ENCODE measurements around the gene LCN12.

LCN12 gene

GRCh38 chr9:136921307-136921706 is 30.8 kb upstream of the LCN12 start:
- no peak for DNase-seq (ENCODE audit: low read depth)
- no peak for TF ChIP-seq CTCF (conservative IDR thresholded peaks at IDR 0.05; ENCODE audit: low read depth, low read length)
- H3K4me3 ChIP-seq (ENCODE audit: low read depth, low read length) = no peak overlapping the region

GRCh38 chr9:136921718-136922117 is 30.4 kb upstream of the LCN12 start:
- H3K4me3 ChIP-seq (ENCODE audit: low read depth, low read length) = no peak overlapping the region
- DNase-seq (ENCODE audit: low read depth) = no peak
- TF ChIP-seq CTCF (conservative IDR thresholded peaks at IDR 0.05; ENCODE audit: low read depth, low read length) = no peak

- DNase-seq (ENCODE audit: low read depth) = no peak
- H3K4me3 ChIP-seq (ENCODE audit: low read depth, low read length) = no peak overlapping the region
- TF ChIP-seq CTCF (conservative IDR thresholded peaks at IDR 0.05; ENCODE audit: low read depth, low read length) = no peak
Observed at GRCh38 chr9:136922540-136922939, 29.5 kb upstream of the LCN12 start.

GRCh38 chr9:136923881-136924280 is 28.2 kb upstream of the LCN12 start:
- DNase-seq (ENCODE audit: low read depth) = no peak
- TF ChIP-seq CTCF (conservative IDR thresholded peaks at IDR 0.05; ENCODE audit: low read depth, low read length) = no peak
- no peak overlapping the region for H3K4me3 ChIP-seq (ENCODE audit: low read depth, low read length)

GRCh38 chr9:136925414-136926153 is 26.5 kb upstream of the LCN12 start:
- DNase-seq (ENCODE audit: low read depth) = no peak
- no peak overlapping the region for H3K4me3 ChIP-seq (ENCODE audit: low read depth, low read length)
- no peak for TF ChIP-seq CTCF (conservative IDR thresholded peaks at IDR 0.05; ENCODE audit: low read depth, low read length)

GRCh38 chr9:136926154-136926704 is 25.8 kb upstream of the LCN12 start:
- peak; percentile 54 for TF ChIP-seq CTCF (conservative IDR thresholded peaks at IDR 0.05; ENCODE audit: low read depth, low read length)
- peak; percentile 17 for DNase-seq (ENCODE audit: low read depth)
- no peak overlapping the region for H3K4me3 ChIP-seq (ENCODE audit: low read depth, low read length)

GRCh38 chr9:136926749-136927148 is 25.3 kb upstream of the LCN12 start:
- no peak for DNase-seq (ENCODE audit: low read depth)
- no peak overlapping the region for H3K4me3 ChIP-seq (ENCODE audit: low read depth, low read length)
- no peak for TF ChIP-seq CTCF (conservative IDR thresholded peaks at IDR 0.05; ENCODE audit: low read depth, low read length)

Data from choroid plexus epithelial cell (primary cell).